GM23338 (cell line): ENCODE data around the gene MLEC. TPM values are rescaled to one million over a fixed set of nuclear protein-coding genes. Genes with fewer than 3 reads are reported as not detected.

Experiments
- EZH2 ChIP-seq: fragments of 200-600 bp; sonication (generic); IDR thresholded peaks from one replicate; pipeline ENCODE4 v1.8.0; 2017; ENCODE audit warnings: antibody characterized with exemption, mild to moderate bottlenecking, low read depth; ENCODE audit not compliant: unreplicated experiment
- EZH2phosphoT487 ChIP-seq: fragments of 200-600 bp; sonication (generic); IDR thresholded peaks from one replicate; pipeline ENCODE4 v1.8.1; 2018; ENCODE audit warnings: antibody characterized with exemption; ENCODE audit not compliant: unreplicated experiment
- JUNB ChIP-seq: IDR thresholded peaks from one replicate; pipeline ENCODE4 v1.6.1; 2016; ENCODE audit warnings: antibody characterized with exemption; ENCODE audit not compliant: unreplicated experiment
- NANOG ChIP-seq: IDR thresholded peaks from 2 replicates; pipeline ENCODE4 v1.6.1; 2016; ENCODE audit warnings: antibody characterized with exemption, borderline replicate concordance
- POLR2AphosphoS5 ChIP-seq: IDR thresholded peaks from 2 replicates; pipeline ENCODE4 v1.6.1; 2016; ENCODE audit warnings: antibody characterized with exemption, low read depth
- REST ChIP-seq: IDR thresholded peaks from one replicate; pipeline ENCODE4 v1.6.1; 2018; ENCODE audit warnings: antibody characterized with exemption; ENCODE audit not compliant: unreplicated experiment
- ZNF114 ChIP-seq: fragments of 250-450 bp; sonication (Bioruptor Pico); IDR thresholded peaks from 2 replicates; pipeline ENCODE4 v1.5.0; 2020; ENCODE audit warnings: mild to moderate bottlenecking, moderate library complexity
- ZNF462 ChIP-seq: fragments of 250-450 bp; sonication (Bioruptor Pico); IDR thresholded peaks from 2 replicates; pipeline ENCODE4 v1.5.0; 2020; ENCODE audit warnings: mild to moderate bottlenecking, moderate library complexity
- polyA plus RNA-seq: library from polyadenylated mRNA; unstranded; fragments of >200 nt; fragmentation: Nextera tagmentation; extraction: Ambion mirVana; gene quantifications from 2 replicates; pipeline ENCODE4 v1.2.1, GENCODE V29; 2016
- total RNA-seq: library from RNA; depleted of rRNA; stranded (reverse); fragments of >200 nt; shearing (Covaris generic); gene quantifications from 2 replicates; pipeline ENCODE4 v1.2.3, GENCODE V29; 2014

The MLEC gene
- total and polyA plus RNA-seq, 2 experiments from 2014 or later: 225 to 264 TPM

GRCh38 chr12:120705618-120706017 is 18.7 kb downstream of the MLEC start (continued):
- TF ChIP-seq ZNF462 (CRISPR knock-in tag): no peak
- no peak for TF ChIP-seq ZNF114 (CRISPR knock-in tag)
- TF ChIP-seq REST: no peak
- TF ChIP-seq EZH2: no peak
- TF ChIP-seq NANOG: no peak
- no peak for TF ChIP-seq POLR2AphosphoS5
- TF ChIP-seq JUNB: no peak
- no peak for TF ChIP-seq EZH2phosphoT487
